K562 (cell line): ENCODE results near the gene MARCHF7. TPM values are rescaled to one million over a fixed set of nuclear protein-coding genes. Genes with fewer than 3 reads are reported as not detected.
"Not testable (repeated sequence)": the region's sequence is repeated elsewhere in the genome, so short reads cannot be mapped to it uniquely, and the experiment has no call there.

ENCODE experiments used
- ATAC-seq: fragments of 200-7000 bp; cut with Tn5 transposase; 3 replicates; pipeline ENCODE4 v1.9.1; 2020; ENCODE audit warnings: moderate library complexity
- BruUV-seq: library from RNA; stranded (reverse); fragments of 400-500 nt; replicated peaks from 2 replicates; lab custom pipeline; 2021; lab: Mats Ljungman, UMichigan
- CTCF ChIA-PET: fragments of 300-600 bp; formaldehyde crosslinking; extraction: SDS; loops from one replicate; lab custom pipeline; 2021; ENCODE audit warnings: low intra/inter-chr PET ratio; lab: Yijun Ruan, JAX
- POLR2A ChIA-PET: fragments of 300-600, 350-650 bp; sonication (Branson Sonifier 250); formaldehyde crosslinking; extraction: SDS; loops from one replicate; lab custom pipeline; 2021; ENCODE audit warnings: antibody characterized with exemption, inconsistent platforms; lab: Yijun Ruan, JAX
- DNase-seq, 4 experiments: peaks; one replicate each; pipeline versions ENCODE4 v3.0.0 to v3.0.0-alpha.2; 2011 to 2018; ENCODE audit warnings: low spot score in 3 of 4, mixed read lengths in 3 of 4; ENCODE audit errors: extremely low read depth in 1 of 4
- FAIRE-seq: peaks from 2 replicates; lab custom pipeline; 2011; peaks lifted over from hg19 to GRCh38; lab: Jason Lieb, UNC
- H2AFZ ChIP-seq: 2 replicates; pipeline ENCODE4 v1.6.0; 2011; ENCODE audit warnings: low read depth, low read length, control low read depth, inconsistent platforms
- H3K27ac ChIP-seq: fragments of 200-600 bp; 3 replicates; pipeline ENCODE4 v1.8.0; 2011; ENCODE audit warnings: low read depth, mild to moderate bottlenecking, control low read depth, inconsistent platforms, low read length, moderate library complexity, mixed read lengths; ENCODE audit errors: extremely low read depth
- H3K27me3 ChIP-seq, 2 experiments: fragments of 300-600 bp in 1 of 2; 2 replicates in 1 of 2; 3 replicates in 1 of 2; pipeline versions ENCODE4 v1.6.0 to v1.8.0; 2011; ENCODE audit warnings: inconsistent platforms in 2 of 2, low read length in 2 of 2, mild to moderate bottlenecking in 1 of 2, mixed read lengths in 1 of 2, moderate library complexity in 1 of 2; ENCODE audit not compliant: control insufficient read depth in 2 of 2, insufficient read depth in 2 of 2
- H3K36me3 ChIP-seq: fragments of 300-600 bp; 3 replicates; pipeline ENCODE4 v1.8.0; 2011; ENCODE audit warnings: mild to moderate bottlenecking, low read length, inconsistent platforms; ENCODE audit not compliant: control insufficient read depth, insufficient read depth
- H3K4me1 ChIP-seq, 2 experiments: fragments of 200-600 bp in 1 of 2; replicated peaks in 1 of 2; 2 replicates in 1 of 2; 3 replicates in 1 of 2; pipeline versions ENCODE4 v1.5.1 to v1.8.0; 2011; ENCODE audit warnings: inconsistent platforms in 2 of 2, low read length in 2 of 2, mild to moderate bottlenecking in 1 of 2, mixed read lengths in 1 of 2, moderate library complexity in 1 of 2; ENCODE audit not compliant: control insufficient read depth in 2 of 2, insufficient read depth in 2 of 2
- H3K4me2 ChIP-seq: 2 replicates; pipeline ENCODE4 v1.6.1; 2011; ENCODE audit warnings: low read length, control low read depth, inconsistent platforms, mixed read lengths; ENCODE audit not compliant: insufficient read depth
- H3K4me3 ChIP-seq: fragments of 200-600 bp; sonication (generic), shearing (Covaris generic); 2 replicates; pipeline ENCODE4 v1.5.1; 2016; ENCODE audit warnings: control low read depth, inconsistent platforms
- H3K79me2 ChIP-seq: fragments of 200-600 bp; 3 replicates; pipeline ENCODE4 v1.8.0; 2011; ENCODE audit warnings: low read length, inconsistent platforms; ENCODE audit not compliant: control insufficient read depth, insufficient read depth
- H3K9ac ChIP-seq, 2 experiments: 2 replicates each; pipeline versions ENCODE4 v1.6.0 to v1.6.1; 2011; ENCODE audit warnings: low read depth in 2 of 2, low read length in 2 of 2, control low read depth in 1 of 2, inconsistent platforms in 1 of 2, mild to moderate bottlenecking in 1 of 2, mixed read lengths in 1 of 2; ENCODE audit not compliant: insufficient read depth in 1 of 2
- H3K9me1 ChIP-seq: one replicate; pipeline ENCODE4 v1.6.0; 2011; ENCODE audit warnings: inconsistent platforms, mild to moderate bottlenecking, low read length, moderate library complexity; ENCODE audit not compliant: control insufficient read depth, insufficient read depth
- H3K9me3 ChIP-seq: replicated peaks from 2 replicates; pipeline ENCODE4 v1.5.1; 2011; ENCODE audit warnings: low read depth, low read length, inconsistent platforms; ENCODE audit not compliant: control insufficient read depth, insufficient read depth
- H4K20me1 ChIP-seq: replicated peaks from 2 replicates; pipeline ENCODE4 v1.6.1; 2011; ENCODE audit warnings: low read length, inconsistent platforms, mixed read lengths; ENCODE audit not compliant: control insufficient read depth, insufficient read depth
- CEBPG ChIP-seq, 3 experiments: fragments of 200-800 bp in 1 of 3; sonication (Bioruptor generic) in 1 of 3; sonication (generic) in 1 of 3; formaldehyde crosslinking in 1 of 3; IDR thresholded peaks in 2 of 3; conservative IDR thresholded peaks in 1 of 3; 2 replicates each; pipeline versions ENCODE4 v1.6.1 to v1.8.0; 2016 to 2022; ENCODE audit warnings: missing compliant biosample characterization in 2 of 3, missing genetic modification characterization in 2 of 3, mild to moderate bottlenecking in 1 of 3, missing genetic modification reagents in 1 of 3
- MEF2D ChIP-seq: conservative IDR thresholded peaks from 2 replicates; pipeline ENCODE4 v1.6.1; 2016; ENCODE audit warnings: low read depth, missing genetic modification characterization, missing compliant biosample characterization
- NFE2L1 ChIP-seq: fragments of 450-650 bp; IDR thresholded peaks from 2 replicates; pipeline ENCODE4 v1.6.1; 2016; ENCODE audit warnings: missing genetic modification characterization, low read depth, mild to moderate bottlenecking, missing compliant biosample characterization, moderate library complexity, borderline replicate concordance
- PTTG1 ChIP-seq: fragments of 450-650 bp; IDR thresholded peaks from 2 replicates; pipeline ENCODE4 v1.6.1; 2016; ENCODE audit warnings: low read depth, mild to moderate bottlenecking, missing genetic modification characterization, missing compliant biosample characterization
- RBM25 ChIP-seq: fragments of 200-400 bp; formaldehyde crosslinking; IDR thresholded peaks from 2 replicates; pipeline ENCODE4 v1.6.1; 2018; ENCODE audit warnings: low read length, low read depth, moderate library complexity; ENCODE audit not compliant: severe bottlenecking
- RFX1 ChIP-seq: fragments of 450-650 bp; IDR thresholded peaks from 2 replicates; pipeline ENCODE4 v1.6.1; 2016; ENCODE audit warnings: mild to moderate bottlenecking, moderate library complexity
- TAF7 ChIP-seq: fragments of 450-650 bp; IDR thresholded peaks from 2 replicates; pipeline ENCODE4 v1.6.1; 2016; ENCODE audit warnings: missing genetic modification characterization, missing compliant biosample characterization
- ZNF121 ChIP-seq: sonication (generic); formaldehyde crosslinking; conservative IDR thresholded peaks from 2 replicates; pipeline ENCODE4 v1.8.0; 2022; ENCODE audit warnings: missing genetic modification reagents
- WGBS: fragments of 100-300 bp; shearing (Covaris generic); methylation state at CpG from one replicate; pipeline ENCODE4 v1.1.6; 2016; ENCODE audit warnings: low coverage, mixed read lengths; ENCODE audit not compliant: insufficient coverage; ENCODE audit errors: missing lambda C conversion rate; 5-methylcytosine and 5-hydroxymethylcytosine counted together
- in situ Hi-C: fragments of 300-500 bp; cut with MboI; formaldehyde crosslinking; loops from 4 replicates; pipeline ENCODE4 v1.15.0; 2018; ENCODE audit warnings: inconsistent platforms, mixed read lengths
- intact Hi-C: fragments of 100-400 bp; cut with micrococcal nuclease; formaldehyde crosslinking; loops from 2 replicates; pipeline ENCODE4 v1.14.2; 2022
- polyA plus RNA-seq, 8 experiments: library from polyadenylated mRNA; depleted of rRNA in 4 of 8; stranded (reverse) in 5 of 8; unstranded in 3 of 8; fragments of >200 nt; fragmentation: Nextera tagmentation in 2 of 8; fragmentation: Illumina TruSeq in 1 of 8; extraction: Ambion mirVana in 2 of 8; extraction: Trizol in 1 of 8; gene quantifications; 2 replicates each; pipeline versions ENCODE4 v1.2.1 to v1.2.3, GENCODE V29; 2011 to 2014; ENCODE audit warnings: inconsistent platforms in 1 of 8, missing spikeins in 1 of 8
- total RNA-seq, 7 experiments: library from RNA; depleted of rRNA in 6 of 7; stranded (reverse); fragments of >200 nt in 6 of 7; fragmentation: Illumina TruSeq in 2 of 7; extraction: Trizol in 2 of 7; gene quantifications; 2 replicates each; pipeline versions ENCODE4 v1.2.1 to v1.2.3, GENCODE V29; 2011 to 2021; ENCODE audit warnings: low replicate concordance in 1 of 7
- TF ChIP-seq, protein P1 (sequence below): fragments of 450-650 bp; conservative IDR thresholded peaks from 2 replicates; pipeline ENCODE4 v1.6.1; 2016; ENCODE audit warnings: missing genetic modification characterization, low read depth, mild to moderate bottlenecking, missing compliant biosample characterization, moderate library complexity
- TF ChIP-seq, protein P2 (sequence below), 2 experiments: fragments of 250-450 bp in 1 of 2; fragments of 450-650 bp in 1 of 2; sonication (Bioruptor Pico) in 1 of 2; IDR thresholded peaks; 2 replicates each; pipeline versions ENCODE4 v1.6.1 to v1.8.0; 2016 to 2021; ENCODE audit warnings: mild to moderate bottlenecking in 2 of 2, moderate library complexity in 2 of 2, missing compliant biosample characterization in 1 of 2, missing genetic modification characterization in 1 of 2
- TF ChIP-seq, protein P3 (sequence below), 3 experiments: fragments of 200-800 bp in 1 of 3; sonication (Bioruptor generic) in 1 of 3; sonication (generic) in 1 of 3; formaldehyde crosslinking in 1 of 3; IDR thresholded peaks; 2 replicates each; pipeline versions ENCODE4 v1.6.1 to v1.8.0; 2016 to 2022; ENCODE audit warnings: mild to moderate bottlenecking in 2 of 3, missing compliant biosample characterization in 2 of 3, missing genetic modification characterization in 2 of 3, missing genetic modification reagents in 1 of 3

MARCHF7 gene
- total and polyA plus RNA-seq, 9 of the 15 experiments (the other 6 are each of a cell fraction or from before 2014, with no cell fraction given): 58.2 to 137 (median 86.7) TPM

DNA sequence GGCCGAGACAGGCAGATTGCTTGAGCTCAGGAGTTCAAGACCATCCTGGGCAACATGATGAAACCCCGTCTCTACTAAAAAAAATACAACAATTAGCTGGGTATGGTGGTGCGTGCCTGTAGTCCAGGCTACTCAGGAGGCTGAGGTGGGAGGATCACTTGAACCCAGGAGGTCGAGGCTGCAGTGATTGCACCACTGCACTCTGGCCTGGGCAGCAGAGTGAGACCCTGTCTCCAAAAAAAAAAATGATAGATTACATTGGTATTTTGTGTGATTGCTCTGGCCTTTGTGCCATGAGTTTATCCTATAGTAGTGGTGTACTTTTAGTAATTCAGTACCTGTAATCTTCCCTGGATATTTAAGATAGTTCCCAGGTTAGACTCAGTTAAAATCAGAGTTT, 4.1 kb downstream of the MARCHF7 start:
- not testable (repeated sequence) for FAIRE-seq

DNA sequence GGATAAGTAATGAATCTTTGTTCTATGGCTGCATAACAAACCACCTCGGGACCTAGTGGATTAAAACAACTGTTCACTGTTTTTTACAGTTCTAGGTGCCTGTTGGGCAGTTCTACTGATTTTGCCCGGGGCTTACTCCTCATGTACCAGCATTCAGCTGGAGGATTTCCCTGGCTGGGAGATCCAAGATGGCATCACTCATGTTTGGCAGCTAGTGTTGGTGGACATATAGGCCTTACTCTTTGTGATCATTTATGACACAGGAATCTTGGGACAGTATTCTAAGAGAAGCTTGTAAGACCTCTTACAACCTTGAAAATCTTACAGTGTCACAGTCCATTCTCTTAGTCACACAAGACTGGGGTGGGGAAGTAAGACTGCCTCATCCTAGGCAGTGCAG, 4.6 kb downstream of the MARCHF7 start:
- Histone ChIP-seq H3K9me3 (no peaks in the 10 kb centered on the region), H3K27me3 (no peaks in the 10 kb centered on the region; a peak in 1 of 5 replicates), H3K27ac (no peak overlapping the region), H4K20me1 (peaks cover 67% of the 10 kb centered on the region), H3K36me3 (peaks cover 84% of the 10 kb centered on the region), H3K4me2 (no peak overlapping the region), H3K4me3 (no peak overlapping the region), H3K9me1 (no peaks in the 10 kb centered on the region), H3K79me2 (peaks cover 99% of the 10 kb centered on the region), H2AFZ (no peak overlapping the region), H3K4me1 (peaks cover 11 to 15% of the 10 kb centered on the region in 2 experiments; a peak in 4 of 5 replicates), H3K9ac (no peak overlapping the region)
- ATAC-seq: no peak
- CTCF ChIA-PET: no interaction called here
- no peak for DNase-seq
- intact Hi-C loops: no loop called here
- in situ Hi-C loops: no loop called here
- FAIRE-seq: no peak
- BruUV-seq: no TSS peak
- 86% methylated on average over 2 of the region's 2 CpGs for WGBS
- POLR2A ChIA-PET: interaction anchor here (0.6 to 1.4 kb wide), 4 partner anchors 102 to 584 kb away, joined by 3 read pairs; no protein-coding TSS in a partner anchor
- TF ChIP-seq, protein P1, sequence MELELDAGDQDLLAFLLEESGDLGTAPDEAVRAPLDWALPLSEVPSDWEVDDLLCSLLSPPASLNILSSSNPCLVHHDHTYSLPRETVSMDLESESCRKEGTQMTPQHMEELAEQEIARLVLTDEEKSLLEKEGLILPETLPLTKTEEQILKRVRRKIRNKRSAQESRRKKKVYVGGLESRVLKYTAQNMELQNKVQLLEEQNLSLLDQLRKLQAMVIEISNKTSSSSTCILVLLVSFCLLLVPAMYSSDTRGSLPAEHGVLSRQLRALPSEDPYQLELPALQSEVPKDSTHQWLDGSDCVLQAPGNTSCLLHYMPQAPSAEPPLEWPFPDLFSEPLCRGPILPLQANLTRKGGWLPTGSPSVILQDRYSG (tag): 0 out of 2 replicates have a peak, but pooled peaks have one; percentile 46
- TF ChIP-seq PTTG1 (tag): 0 out of 2 replicates have a peak, but pooled peaks have one; percentile 61
- TF ChIP-seq, protein P2, sequence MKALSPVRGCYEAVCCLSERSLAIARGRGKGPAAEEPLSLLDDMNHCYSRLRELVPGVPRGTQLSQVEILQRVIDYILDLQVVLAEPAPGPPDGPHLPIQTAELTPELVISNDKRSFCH (CRISPR knock-in tag; IDR thresholded peaks at IDR 0.05): no peak
- TF ChIP-seq, protein P2 (tag; IDR thresholded peaks at IDR 0.05): peak; percentile 52; the same call in 1 of the 2 replicates
- no peak for TF ChIP-seq RFX1
- TF ChIP-seq MEF2D: 0 out of 2 replicates have a peak, but pooled peaks have one; percentile 35
- TF ChIP-seq, protein P3, sequence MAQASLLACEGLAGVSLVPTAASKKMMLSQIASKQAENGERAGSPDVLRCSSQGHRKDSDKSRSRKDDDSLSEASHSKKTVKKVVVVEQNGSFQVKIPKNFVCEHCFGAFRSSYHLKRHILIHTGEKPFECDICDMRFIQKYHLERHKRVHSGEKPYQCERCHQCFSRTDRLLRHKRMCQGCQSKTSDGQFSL (CRISPR knock-in tag; IDR thresholded peaks at IDR 0.05): no peak
- TF ChIP-seq, protein P3 (tag; IDR thresholded peaks at IDR 0.05): 0 out of 4 replicates have a peak, but pooled peaks of 1 of the 2 experiments have one; percentile 40
- TF ChIP-seq NFE2L1 (tag): peak; percentile 21; the same call in 1 of the 2 replicates
- peak; percentile 21; the same call in 1 of the 2 replicates for TF ChIP-seq TAF7

More for the DNA sequence above, 4.1 kb downstream of the MARCHF7 start:
- H3K4me2 ChIP-seq; CTCF ChIA-PET; H3K9ac ChIP-seq; H2AFZ ChIP-seq; H3K27me3 ChIP-seq; DNase-seq; H3K9me3 ChIP-seq; BruUV-seq; TF ChIP-seq CEBPG (tag; conservative IDR thresholded peaks at IDR 0.05 in 1 of 2, IDR thresholded peaks at IDR 0.05 in 1 of 2): not testable (repeated sequence)
- TF ChIP-seq RBM25 (peak; percentile 7), ZNF121 (peak; percentile 78), CEBPG (CRISPR knock-in tag; IDR thresholded peaks at IDR 0.05) (0 out of 2 replicates have a peak, but pooled peaks have one; percentile 10)
- TF ChIP-seq, all 486 proteins: peak for 3; not testable (repeated sequence) for 483
- in situ Hi-C loops, H3K27ac ChIP-seq, H3K9me1 ChIP-seq, H3K4me3 ChIP-seq, ATAC-seq, intact Hi-C loops: not testable (repeated sequence)
- Histone ChIP-seq H3K36me3 (peaks cover 79% of the 10 kb centered on the region), H4K20me1 (peaks cover 62% of the 10 kb centered on the region), H3K4me1 (peaks cover 11 to 12% of the 10 kb centered on the region in 2 experiments; a peak in 4 of 5 replicates), H3K79me2 (peaks cover 99% of the 10 kb centered on the region)
- 94% methylated on average over 4 of the region's 4 CpGs for WGBS
- POLR2A ChIA-PET: interaction anchor here (0.6 to 2.7 kb wide), 5 partner anchors 8 to 542 kb away, joined by 3 to 19 read pairs (median 3); no protein-coding TSS in a partner anchor
